PC-3 (cell line): Measurements from ENCODE around the gene UBE2C. TPM values are rescaled to one million over a fixed set of nuclear protein-coding genes. Genes with fewer than 3 reads are reported as not detected.

Experiments
- ATAC-seq: fragments of 200-7000 bp; cut with Tn5 transposase; 2 replicates; pipeline ENCODE4 v1.9.1; 2020; ENCODE audit warnings: mild to moderate bottlenecking, moderate library complexity
- BruUV-seq: library from RNA; stranded (reverse); fragments of 400-500 nt; replicated peaks from 2 replicates; lab custom pipeline; 2021; lab: Mats Ljungman, UMichigan
- CTCF ChIA-PET: fragments of 300-600 bp; sonication (Branson Sonifier 250); formaldehyde crosslinking; loops from one replicate; lab custom pipeline; 2022; ENCODE audit warnings: antibody characterized with exemption; lab: Charles Lee
- POLR2A ChIA-PET: fragments of 300-600 bp; sonication (Branson Sonifier 250); formaldehyde crosslinking; loops from one replicate; lab custom pipeline; 2022; ENCODE audit warnings: antibody characterized with exemption; ENCODE audit not compliant: unreplicated experiment; lab: Charles Lee
- DNase-seq: peaks from one replicate; pipeline ENCODE4 v3.0.0-alpha.2; 2015
- H2AFZ ChIP-seq: fragments of 300-600 bp; sonication (generic); 2 replicates; pipeline ENCODE4 v1.6.0; 2016; ENCODE audit warnings: antibody characterized with exemption, low read length
- H3F3A ChIP-seq: fragments of 300-600 bp; sonication (generic); one replicate; pipeline ENCODE4 v1.6.0; 2017; ENCODE audit warnings: antibody characterized with exemption, low read length, control low read depth, mild to moderate bottlenecking; ENCODE audit not compliant: unreplicated experiment
- H3K27ac ChIP-seq: fragments of 300-600 bp; sonication (generic); 2 replicates; pipeline ENCODE4 v1.5.1; 2016; ENCODE audit warnings: mild to moderate bottlenecking, low read length
- H3K27me3 ChIP-seq: fragments of 300-600 bp; sonication (generic); 2 replicates; pipeline ENCODE4 v1.6.1; 2016; ENCODE audit warnings: low read length, mixed read lengths
- H3K36me3 ChIP-seq: fragments of 300-600 bp; sonication (generic); 2 replicates; pipeline ENCODE4 v1.6.1; 2016; ENCODE audit warnings: low read depth, mixed run types, low read length, mixed read lengths
- H3K4me1 ChIP-seq: fragments of 300-600 bp; sonication (generic); 2 replicates; pipeline ENCODE4 v1.5.1; 2016; ENCODE audit warnings: low read length; ENCODE audit not compliant: insufficient read depth
- H3K4me2 ChIP-seq: fragments of 300-600 bp; sonication (generic); 2 replicates; pipeline ENCODE4 v1.6.0; 2016; ENCODE audit warnings: low read length
- H3K4me3 ChIP-seq: fragments of 300-600 bp; sonication (generic); 2 replicates; pipeline ENCODE4 v1.5.1; 2016; ENCODE audit warnings: mild to moderate bottlenecking, low read length, mixed read lengths
- H3K79me2 ChIP-seq: fragments of 300-600 bp; sonication (generic); 2 replicates; pipeline ENCODE4 v1.6.1; 2017; ENCODE audit warnings: low read length, mixed read lengths
- H3K9ac ChIP-seq: fragments of 300-600 bp; sonication (generic); 2 replicates; pipeline ENCODE4 v1.6.0; 2016; ENCODE audit warnings: mild to moderate bottlenecking, low read length
- H3K9me2 ChIP-seq: fragments of 300-600 bp; sonication (generic); replicated peaks from 2 replicates; pipeline ENCODE4 v1.6.1; 2016; ENCODE audit warnings: mixed run types, low read length, mixed read lengths
- H3K9me3 ChIP-seq: fragments of 300-600 bp; sonication (generic); 2 replicates; pipeline ENCODE4 v1.6.1; 2016; ENCODE audit warnings: low read length, mixed read lengths
- H4K20me1 ChIP-seq: fragments of 300-600 bp; sonication (generic); 2 replicates; pipeline ENCODE4 v1.6.1; 2016; ENCODE audit warnings: low read length, mixed read lengths
- EZH2 ChIP-seq: fragments of 300-600 bp; sonication (generic); IDR thresholded peaks from one replicate; pipeline ENCODE4 v1.6.1; 2017; ENCODE audit warnings: antibody characterized with exemption, mild to moderate bottlenecking, low read length; ENCODE audit not compliant: unreplicated experiment
- EZH2phosphoT487 ChIP-seq: fragments of 300-600 bp; sonication (generic); IDR thresholded peaks from 2 replicates; pipeline ENCODE4 v1.6.1; 2018; ENCODE audit warnings: mild to moderate bottlenecking, antibody characterized with exemption, low read length, borderline replicate concordance
- intact Hi-C: fragments of 100-400 bp; cut with micrococcal nuclease; formaldehyde crosslinking; loops from 2 replicates; pipeline ENCODE4 v1.9.0; 2023
- total RNA-seq: library from RNA; depleted of rRNA; stranded (reverse); fragments of >200 nt; gene quantifications from 2 replicates; pipeline ENCODE4 v1.2.3, GENCODE V29; 2014
- TF ChIP-seq, protein P1 (sequence below): fragments of 300-600 bp; sonication (generic); conservative IDR thresholded peaks from 2 replicates; pipeline ENCODE4 v1.5.1; 2017; ENCODE audit warnings: antibody characterized with exemption, low read depth, mild to moderate bottlenecking, low read length

UBE2C gene
- total RNA-seq, 1 experiment from 2014 or later = 304 TPM

DNA sequence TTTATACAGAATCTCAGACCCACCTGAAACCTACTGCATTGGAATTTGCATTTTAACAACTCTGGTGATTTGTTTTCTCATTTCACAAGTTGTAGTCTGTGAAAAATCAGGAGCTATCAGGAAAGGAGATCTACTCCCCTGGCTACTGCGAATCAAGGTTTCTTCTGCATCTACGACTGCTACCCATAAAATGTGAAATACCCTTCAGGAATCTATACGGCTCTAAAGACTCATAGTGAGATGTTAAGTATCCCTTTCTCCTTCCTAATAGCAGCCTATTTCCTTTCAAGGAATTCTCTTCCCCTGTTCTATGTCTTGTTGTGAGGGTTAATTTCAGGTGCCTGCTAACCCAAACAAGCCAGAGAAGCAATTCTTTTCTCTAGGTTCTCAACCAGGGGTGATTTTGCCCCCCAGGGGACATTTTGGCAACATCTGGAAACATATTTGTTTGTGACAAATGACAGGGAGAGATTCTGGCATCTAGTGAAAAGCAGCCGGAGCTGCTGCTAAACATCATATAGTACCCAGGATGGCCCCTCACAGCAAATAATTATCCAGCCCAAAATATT, 47.1 kb upstream of the UBE2C start:
- Histone ChIP-seq H3K4me3 (no peak overlapping the region), H3K9me2 (no peaks in the 10 kb centered on the region), H3K27ac (no peak overlapping the region), H2AFZ (no peak overlapping the region), H3K27me3 (no peaks in the 10 kb centered on the region), H3K4me1 (no peaks in the 10 kb centered on the region), H3K9me3 (no peaks in the 10 kb centered on the region), H4K20me1 (no peaks in the 10 kb centered on the region), H3K9ac (no peak overlapping the region), H3K4me2 (no peak overlapping the region), H3K36me3 (no peaks in the 10 kb centered on the region), H3K79me2 (no peaks in the 10 kb centered on the region), H3F3A (no peaks in the 10 kb centered on the region)
- POLR2A ChIA-PET = no interaction called here
- DNase-seq (no peak), ATAC-seq (no peak)
- no TSS peak for BruUV-seq
- intact Hi-C loops = loop anchor here (10.0 kb wide), 1 partner anchor 141 kb away; the partner anchor contains the start of gene WFDC10A
- no peak for TF ChIP-seq EZH2
- TF ChIP-seq EZH2phosphoT487 = no peak
- TF ChIP-seq, protein P1, sequence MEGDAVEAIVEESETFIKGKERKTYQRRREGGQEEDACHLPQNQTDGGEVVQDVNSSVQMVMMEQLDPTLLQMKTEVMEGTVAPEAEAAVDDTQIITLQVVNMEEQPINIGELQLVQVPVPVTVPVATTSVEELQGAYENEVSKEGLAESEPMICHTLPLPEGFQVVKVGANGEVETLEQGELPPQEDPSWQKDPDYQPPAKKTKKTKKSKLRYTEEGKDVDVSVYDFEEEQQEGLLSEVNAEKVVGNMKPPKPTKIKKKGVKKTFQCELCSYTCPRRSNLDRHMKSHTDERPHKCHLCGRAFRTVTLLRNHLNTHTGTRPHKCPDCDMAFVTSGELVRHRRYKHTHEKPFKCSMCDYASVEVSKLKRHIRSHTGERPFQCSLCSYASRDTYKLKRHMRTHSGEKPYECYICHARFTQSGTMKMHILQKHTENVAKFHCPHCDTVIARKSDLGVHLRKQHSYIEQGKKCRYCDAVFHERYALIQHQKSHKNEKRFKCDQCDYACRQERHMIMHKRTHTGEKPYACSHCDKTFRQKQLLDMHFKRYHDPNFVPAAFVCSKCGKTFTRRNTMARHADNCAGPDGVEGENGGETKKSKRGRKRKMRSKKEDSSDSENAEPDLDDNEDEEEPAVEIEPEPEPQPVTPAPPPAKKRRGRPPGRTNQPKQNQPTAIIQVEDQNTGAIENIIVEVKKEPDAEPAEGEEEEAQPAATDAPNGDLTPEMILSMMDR = no peak
- CTCF ChIA-PET = interaction anchor here (0.6 kb wide), 1 partner anchor 136 kb away, joined by 3 read pairs; the partner anchor contains the start of gene WFDC10A

DNA sequence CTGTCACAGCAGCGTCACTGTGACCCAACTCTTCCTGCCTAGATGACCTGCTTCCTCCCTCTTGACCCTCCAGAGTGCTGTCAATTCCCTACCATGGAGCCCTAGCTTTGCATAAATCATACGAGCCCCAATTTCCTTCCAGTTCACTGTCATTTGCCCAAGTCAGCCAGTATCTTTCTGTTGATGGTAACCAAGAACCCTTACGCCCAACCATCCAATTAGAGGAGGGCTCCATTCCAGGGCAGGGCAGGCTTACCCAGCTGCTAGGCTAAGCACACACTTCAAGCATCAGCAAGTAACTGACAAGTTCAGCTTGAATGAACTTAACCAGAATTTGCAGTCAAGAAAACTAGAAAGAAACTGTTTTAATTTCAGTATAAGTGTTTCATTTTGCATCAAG, 46.5 kb upstream of the UBE2C start:
- intact Hi-C loops = loop anchor here (10.0 kb wide), 1 partner anchor 141 kb away; the partner anchor contains the start of gene WFDC10A
- no peak for DNase-seq
- Histone ChIP-seq H4K20me1 (no peaks in the 10 kb centered on the region), H3K9ac (no peak overlapping the region), H3K4me1 (no peaks in the 10 kb centered on the region), H2AFZ (no peak overlapping the region), H3K4me2 (no peak overlapping the region), H3K9me3 (no peaks in the 10 kb centered on the region), H3K4me3 (no peak overlapping the region), H3F3A (no peaks in the 10 kb centered on the region), H3K9me2 (no peaks in the 10 kb centered on the region), H3K27me3 (no peaks in the 10 kb centered on the region), H3K79me2 (no peaks in the 10 kb centered on the region), H3K36me3 (no peaks in the 10 kb centered on the region), H3K27ac (no peak overlapping the region)
- no TSS peak for BruUV-seq
- no peak for ATAC-seq
- ChIA-PET POLR2A (no interaction called here), CTCF (no interaction called here)
- TF ChIP-seq, protein P1 = no peak

DNA sequence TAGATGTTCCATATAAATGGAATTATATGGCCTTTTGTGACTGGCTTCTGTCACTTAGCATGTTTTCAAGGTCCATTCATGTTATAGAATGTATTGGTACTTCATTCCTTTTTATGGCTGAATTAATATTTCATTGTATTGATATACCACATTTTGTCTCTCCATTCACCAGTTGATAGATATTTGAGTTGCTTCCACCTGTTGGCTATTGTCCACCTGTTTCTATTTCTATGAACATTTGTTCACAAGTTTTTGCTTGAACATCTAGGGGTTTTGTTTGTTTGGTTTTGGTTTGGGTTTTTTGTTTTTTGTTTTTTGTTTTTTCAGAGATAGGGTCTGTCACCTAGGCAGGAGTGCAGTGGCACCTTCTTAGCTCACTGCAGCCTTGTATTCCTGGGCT, 44.0 kb upstream of the UBE2C start:
- intact Hi-C loops = loop anchor here (10.0 kb wide), 1 partner anchor 144 kb away; the partner anchor contains the start of gene WFDC10A
- H3K9me2 ChIP-seq = no peaks in the 10 kb centered on the region
- POLR2A ChIA-PET = no interaction called here

More for the DNA sequence above, 44.0 kb upstream of the UBE2C start:
- H3K4me1 ChIP-seq = peaks cover 4% of the 10 kb centered on the region
- TF ChIP-seq, protein P1 = no peak
- TF ChIP-seq EZH2phosphoT487 = no peak
- TF ChIP-seq EZH2 = no peak
- BruUV-seq = no TSS peak
- H3K9ac ChIP-seq = no peak overlapping the region
- H3K27ac ChIP-seq = no peak overlapping the region
- no peaks in the 10 kb centered on the region for H3F3A ChIP-seq
- no peaks in the 10 kb centered on the region for H3K27me3 ChIP-seq
- H3K4me2 ChIP-seq = no peak overlapping the region
- H3K36me3 ChIP-seq = no peaks in the 10 kb centered on the region
- DNase-seq = no peak
- H3K4me3 ChIP-seq = no peak overlapping the region
- no peak for ATAC-seq
- CTCF ChIA-PET = no interaction called here
- no peaks in the 10 kb centered on the region for H4K20me1 ChIP-seq
- H3K9me3 ChIP-seq = no peaks in the 10 kb centered on the region
- H3K79me2 ChIP-seq = no peaks in the 10 kb centered on the region
- no peak overlapping the region for H2AFZ ChIP-seq
